NOMO-1 treated with DMSO at 0.1 percent for 48 hours (cell line): ENCODE results near the gene SLC25A5.
"Not testable (repeated sequence)": the region's sequence is repeated elsewhere in the genome, so short reads cannot be mapped to it uniquely, and the experiment has no call there.

Experiments
- DNase-seq: peaks from one replicate; lab custom pipeline; 2025; ENCODE audit not compliant: unreplicated experiment; lab: John Stamatoyannopoulos, UW

Gene SLC25A5

DNA sequence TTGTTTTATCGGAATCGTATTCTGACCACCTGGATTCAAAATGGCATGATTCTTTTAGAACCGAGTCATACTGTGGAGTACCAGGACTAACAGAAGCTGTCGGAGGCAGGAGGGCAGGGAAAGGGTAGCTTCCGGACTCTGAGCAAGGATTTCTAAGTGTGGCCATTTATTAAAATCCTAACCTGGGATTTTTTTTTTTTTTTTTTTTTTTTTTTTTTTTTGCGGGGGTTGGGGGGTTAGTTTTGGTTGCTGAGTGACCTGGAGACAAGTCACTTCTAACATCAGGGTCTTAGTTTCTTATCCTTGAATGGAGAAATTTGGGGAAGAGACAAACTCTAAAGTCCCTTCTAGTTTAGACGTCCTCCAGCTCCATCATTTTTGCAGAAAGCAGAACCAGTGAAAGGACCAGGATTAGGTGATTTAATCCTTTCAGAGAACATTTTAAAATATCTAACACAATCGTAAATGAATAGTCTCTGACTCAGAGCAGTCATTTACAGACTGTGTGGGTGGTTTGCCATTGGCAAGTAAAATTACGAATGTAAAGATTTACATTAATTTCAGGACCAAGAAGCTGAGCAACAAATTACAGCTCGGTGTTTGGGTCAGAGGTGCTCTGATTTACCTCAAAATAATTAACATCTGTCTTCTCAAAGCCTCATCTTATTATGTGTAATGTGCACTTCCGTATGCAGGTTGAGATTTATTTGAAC lies 7.3 kb downstream of the SLC25A5 start:
- no peak for DNase-seq

DNA sequence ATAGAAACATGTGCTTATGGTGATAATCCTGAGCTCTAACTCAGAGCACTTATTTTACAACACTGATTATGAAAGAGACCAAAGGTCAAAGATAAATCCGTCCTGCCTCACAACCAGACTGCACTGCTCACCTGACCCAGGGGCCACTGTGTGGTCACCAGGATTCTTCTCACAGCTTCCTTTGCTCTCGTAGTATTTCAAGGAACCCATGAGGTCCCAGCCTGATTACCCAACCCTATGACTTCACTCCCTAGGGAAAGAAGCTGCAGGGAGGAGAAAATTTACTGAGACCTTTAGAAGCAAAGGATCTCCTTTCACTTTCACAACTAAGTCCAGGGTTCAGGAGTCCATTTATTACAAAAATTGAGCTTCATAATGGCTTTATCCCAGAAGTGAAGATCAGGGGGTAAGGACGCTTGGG lies 9.6 kb downstream of the SLC25A5 start:
- peak; percentile 43 for DNase-seq

DNA sequence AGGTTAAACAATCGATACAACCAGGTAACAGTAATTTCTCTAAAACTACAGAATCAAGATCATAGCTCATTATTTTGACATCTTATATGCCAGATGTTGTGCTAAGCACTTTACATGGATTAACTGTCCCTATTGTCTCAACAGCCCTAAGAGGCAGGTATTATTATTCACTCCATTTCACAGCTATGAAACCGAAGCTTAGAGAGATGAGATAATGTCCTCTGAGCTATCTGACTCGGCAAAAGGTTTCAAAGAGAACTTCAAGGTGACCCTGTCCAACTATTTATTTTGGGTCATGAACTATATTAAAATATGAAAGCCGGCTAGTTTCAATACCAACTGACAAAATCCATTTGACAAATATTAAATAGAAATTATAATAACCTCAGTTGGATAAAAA lies 10.3 kb downstream of the SLC25A5 start:
- DNase-seq: no peak

- DNase-seq: no peak
These were observed 11.6 kb downstream of the SLC25A5 start for GRCh38 chrX:119479845-119480244.

GRCh38 chrX:119481323-119481801 lies 13.1 kb downstream of the SLC25A5 start:
- no peak for DNase-seq

DNA sequence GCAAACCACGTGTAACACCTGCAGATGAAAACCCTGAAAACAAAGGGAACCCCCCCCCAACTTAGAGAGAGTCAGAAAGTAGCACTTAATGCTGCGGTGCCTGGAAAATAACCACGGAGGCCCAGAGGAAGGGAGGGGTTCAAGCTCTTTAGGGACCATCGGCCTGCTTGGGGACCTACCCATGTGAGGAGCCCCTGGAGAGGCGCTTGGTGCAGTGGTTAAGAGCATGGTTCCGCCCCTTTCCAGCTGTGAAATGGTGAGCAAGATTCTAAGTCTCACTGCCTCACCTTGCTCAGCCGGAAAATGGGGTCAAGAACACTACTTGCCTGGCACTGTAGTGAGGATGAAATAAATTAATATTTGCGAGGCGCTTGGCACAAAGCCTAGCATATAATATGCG lies 13.8 kb downstream of the SLC25A5 start:
- DNase-seq: no peak

DNA sequence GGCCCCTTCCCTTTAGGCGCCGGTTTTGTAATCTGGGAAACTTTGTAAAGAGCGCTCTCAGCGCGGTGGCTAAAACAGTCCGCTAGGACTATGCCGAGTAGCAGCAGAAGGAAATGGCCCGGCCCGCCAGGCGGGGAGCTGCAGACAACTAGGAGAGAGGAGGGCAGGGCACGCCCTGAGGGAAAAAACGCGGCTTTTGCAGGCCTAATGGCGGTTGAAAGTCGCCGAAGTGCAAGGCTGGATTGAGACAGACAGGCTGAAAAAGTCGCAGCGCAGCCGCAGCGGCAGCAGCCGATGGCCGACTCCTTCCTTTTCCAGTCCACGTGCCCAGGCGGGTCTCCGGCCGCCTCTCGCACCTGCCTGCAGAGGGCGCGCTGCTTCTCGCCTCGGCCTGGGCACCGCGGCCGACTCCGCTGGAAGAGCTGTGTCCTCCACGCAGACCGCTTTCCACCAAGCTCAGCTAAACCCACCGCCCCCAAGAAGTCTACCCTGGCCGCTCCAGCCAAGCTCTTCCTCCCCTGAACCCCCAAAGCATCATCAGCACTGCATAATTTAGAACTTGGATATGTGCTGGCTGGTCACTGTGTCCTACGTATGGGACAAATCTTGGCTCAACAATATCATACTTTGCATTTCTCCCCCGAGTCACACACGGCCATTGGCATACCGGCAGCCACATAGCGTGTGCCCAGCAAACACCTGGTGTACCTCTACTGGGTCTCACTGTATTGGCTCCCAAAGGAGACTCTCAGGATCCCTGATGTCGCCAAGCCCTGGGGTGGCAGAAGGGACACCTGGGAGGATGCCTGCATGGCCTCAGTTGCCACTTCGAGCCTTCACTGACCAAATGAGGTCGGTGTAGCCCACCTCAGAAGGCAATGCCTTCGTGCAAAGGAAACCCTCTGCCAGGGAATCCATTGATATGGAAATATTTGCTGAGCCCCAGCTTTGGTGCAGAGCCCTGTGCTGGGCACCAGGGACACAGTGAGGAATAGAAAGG lies 14.5 kb downstream of the SLC25A5 start:
- DNase-seq: peak; percentile 70

DNA sequence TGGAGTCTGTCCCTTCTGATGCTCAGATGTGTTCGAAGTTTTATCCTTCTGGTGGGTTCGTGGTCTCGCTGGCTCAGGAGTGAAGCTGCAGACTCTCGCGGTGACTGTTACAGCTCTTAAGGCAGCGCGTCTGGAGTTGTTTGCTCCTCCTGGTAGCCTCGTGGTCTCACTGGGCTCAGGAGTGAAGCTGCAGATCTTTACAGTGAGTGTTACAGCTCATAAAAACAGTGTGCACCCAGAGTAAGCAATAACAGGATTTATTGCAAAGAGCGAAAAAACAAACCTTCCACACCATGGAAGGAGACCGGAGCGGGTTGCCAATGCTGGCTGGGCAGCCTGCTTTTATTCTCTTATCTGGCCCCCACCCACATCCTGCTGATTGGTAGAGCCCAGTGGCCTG lies 18.5 kb downstream of the SLC25A5 start:
- DNase-seq: no peak

DNA sequence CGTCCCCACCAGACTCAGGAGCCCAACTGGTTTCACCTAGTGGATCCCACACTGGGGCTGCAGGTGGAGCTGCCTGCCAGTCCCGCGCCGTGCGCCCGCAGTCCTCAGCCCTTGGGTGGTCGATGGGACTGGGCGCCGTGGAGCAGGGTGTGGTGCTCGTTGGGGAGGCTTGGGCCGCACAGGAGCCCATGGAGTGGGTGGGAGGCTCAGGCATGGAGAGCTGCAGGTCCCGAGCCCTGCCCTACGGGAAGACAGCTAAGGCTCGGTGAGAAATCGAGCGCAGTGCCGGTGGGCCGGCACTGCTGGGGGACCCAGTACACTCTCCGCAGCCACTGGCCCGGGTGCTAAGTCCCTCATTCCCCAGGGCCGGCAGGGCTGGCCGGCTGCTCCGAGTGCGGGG lies 19.5 kb downstream of the SLC25A5 start:
- not testable (repeated sequence) for DNase-seq

DNA sequence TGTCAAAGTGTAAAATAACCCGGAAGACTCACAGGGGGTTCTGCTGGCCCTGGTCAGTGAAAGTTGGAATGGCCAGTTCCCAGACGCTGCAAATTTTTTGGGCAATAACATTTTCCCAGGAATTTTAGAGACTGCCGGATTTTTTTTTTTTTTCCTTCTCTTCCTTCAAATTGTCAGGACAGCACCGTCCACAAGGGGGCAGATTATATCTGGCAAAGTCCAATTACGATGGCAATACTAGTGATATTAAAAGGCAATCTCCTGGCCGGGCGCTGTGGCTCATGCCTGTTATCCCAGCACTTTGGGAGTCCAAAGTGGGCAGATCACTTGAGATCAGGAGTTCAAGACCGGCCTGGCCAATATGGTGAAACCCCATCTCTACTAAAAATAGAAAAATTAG lies 20.5 kb downstream of the SLC25A5 start:
- peak; percentile 26 for DNase-seq

GRCh38 chrX:119489212-119490074 lies 21.2 kb downstream of the SLC25A5 start:
- no peak for DNase-seq

GRCh38 chrX:119492463-119492862 lies 24.2 kb downstream of the SLC25A5 start:
- no peak for DNase-seq

- DNase-seq: not testable (repeated sequence)
These were observed 25.7 kb downstream of the SLC25A5 start for GRCh38 chrX:119493851-119494495.

GRCh38 chrX:119495734-119496726 lies 27.8 kb downstream of the SLC25A5 start:
- no peak for DNase-seq

DNA sequence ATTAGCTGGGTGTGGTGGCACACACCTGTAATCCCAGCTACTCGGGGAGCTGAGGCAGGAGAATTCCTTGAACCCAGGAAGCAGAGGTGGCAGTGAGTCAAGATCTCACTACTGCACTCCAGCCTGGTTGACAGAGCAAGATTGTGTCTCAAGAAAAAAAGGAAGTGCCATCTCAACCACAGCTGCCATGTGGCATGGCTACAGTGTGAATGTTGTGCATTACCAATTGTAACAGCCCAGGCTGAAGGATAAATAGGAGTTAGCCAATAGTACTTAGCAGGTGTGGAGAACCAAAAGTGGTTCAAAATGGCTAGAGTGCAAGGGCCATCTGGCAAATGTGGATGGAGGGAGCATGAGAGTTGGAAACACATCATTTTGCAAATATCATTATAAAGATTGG lies 28.9 kb downstream of the SLC25A5 start:
- peak; percentile 55 for DNase-seq

GRCh38 chrX:119500061-119500800 lies 32.0 kb downstream of the SLC25A5 start:
- no peak for DNase-seq

DNA sequence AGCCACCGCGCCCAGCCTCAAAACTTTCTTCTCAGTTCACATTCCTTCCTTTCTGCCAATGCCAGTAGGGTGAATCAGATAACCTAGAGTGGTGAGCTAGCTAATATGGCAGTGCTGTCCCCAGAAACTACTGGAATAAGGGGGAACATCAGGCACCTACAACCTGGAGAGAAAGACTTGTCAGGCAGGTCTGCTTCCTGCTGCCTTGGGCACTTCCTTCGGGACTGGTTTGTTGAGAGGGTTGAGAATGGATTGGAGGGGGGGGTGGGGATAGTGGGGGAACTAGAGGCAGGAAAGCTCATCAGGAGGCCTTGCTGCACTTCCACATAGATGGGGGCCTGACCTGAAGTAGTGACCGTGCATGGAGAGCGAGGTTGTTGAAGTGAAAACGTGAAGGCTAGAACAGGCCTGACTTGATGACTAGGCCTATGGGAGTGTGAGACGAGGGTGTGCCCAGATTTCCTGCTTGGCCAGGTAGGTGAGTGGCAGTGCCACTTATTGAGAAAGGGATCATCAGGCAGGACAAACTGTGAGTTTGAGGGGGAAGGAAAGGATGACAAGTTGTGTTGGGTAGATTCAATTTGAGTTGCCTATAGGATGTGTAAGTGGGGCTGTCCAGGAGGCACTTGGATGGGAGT lies 33.4 kb downstream of the SLC25A5 start:
- no peak for DNase-seq
